CD14-positive monocyte (primary cell): ENCODE measurements around the gene TRIM33. TPM values are rescaled to one million over a fixed set of nuclear protein-coding genes. Genes with fewer than 3 reads are reported as not detected.
A peak's percentile ranks its signal among the peaks of the same experiment; 100 is the strongest.

Source experiments
- DNase-seq, 3 donors: peaks; one replicate each; pipeline ENCODE4 v3.0.0-alpha.2; 2011 to 2022
- H2AFZ ChIP-seq: 2 replicates; pipeline ENCODE4 v1.6.0; 2012; ENCODE audit warnings: mild to moderate bottlenecking, low read depth, low read length, inconsistent platforms; ENCODE audit not compliant: insufficient read depth, poor library complexity, severe bottlenecking
- H3K27ac ChIP-seq, 2 donors: 1 replicate in 1 of 2; 2 replicates in 1 of 2; pipeline ENCODE4 v1.5.1; 2012 to 2013; ENCODE audit warnings: low read length in 2 of 2, control low read depth in 1 of 2, inconsistent platforms in 1 of 2, low read depth in 1 of 2, mild to moderate bottlenecking in 1 of 2
- H3K27me3 ChIP-seq, 2 donors: one replicate each; pipeline versions ENCODE4 v1.6.0 to v1.6.1; 2011 to 2013; ENCODE audit warnings: low read length in 2 of 2; ENCODE audit not compliant: control insufficient read depth in 2 of 2, insufficient read depth in 2 of 2
- H3K36me3 ChIP-seq, 2 donors: replicated peaks in 1 of 2; 1 replicate in 1 of 2; 2 replicates in 1 of 2; pipeline versions ENCODE4 v1.5.1 to v1.6.1; 2012 to 2013; ENCODE audit warnings: low read length in 2 of 2, control low read depth in 1 of 2, inconsistent platforms in 1 of 2, mild to moderate bottlenecking in 1 of 2; ENCODE audit not compliant: insufficient read depth in 2 of 2, control insufficient read depth in 1 of 2
- H3K4me1 ChIP-seq, 2 donors: 1 replicate in 1 of 2; 2 replicates in 1 of 2; pipeline versions ENCODE4 v1.5.1 to v1.6.1; 2012 to 2013; ENCODE audit warnings: low read length in 2 of 2, control low read depth in 1 of 2, inconsistent platforms in 1 of 2, mild to moderate bottlenecking in 1 of 2, moderate library complexity in 1 of 2; ENCODE audit not compliant: insufficient read depth in 2 of 2, control insufficient read depth in 1 of 2
- H3K4me2 ChIP-seq: replicated peaks from 2 replicates; pipeline ENCODE3; 2012; ENCODE audit warnings: low read length, moderate library complexity, mild to moderate bottlenecking; ENCODE audit not compliant: poor library complexity, severe bottlenecking; ENCODE audit errors: extremely low read depth
- H3K4me3 ChIP-seq, 3 experiments: fragments of 200-600 bp in 1 of 3; sonication (generic) in 1 of 3; replicated peaks in 1 of 3; 1 replicate in 2 of 3; 2 replicates in 1 of 3; pipeline ENCODE4 v1.5.1; 2011 to 2013; ENCODE audit warnings: low read length in 3 of 3, mild to moderate bottlenecking in 3 of 3, control low read depth in 2 of 3, low read depth in 2 of 3, inconsistent platforms in 1 of 3, moderate library complexity in 1 of 3
- H3K79me2 ChIP-seq: 2 replicates; pipeline ENCODE4 v1.6.0; 2012; ENCODE audit warnings: mild to moderate bottlenecking, control low read depth, inconsistent platforms, low read length, moderate library complexity; ENCODE audit not compliant: insufficient read depth
- H3K9ac ChIP-seq: 2 replicates; pipeline ENCODE4 v1.6.0; 2017; ENCODE audit warnings: low read length, mild to moderate bottlenecking; ENCODE audit not compliant: insufficient read depth, poor library complexity, severe bottlenecking
- H3K9me3 ChIP-seq, 2 donors: replicated peaks in 1 of 2; 1 replicate in 1 of 2; 2 replicates in 1 of 2; pipeline versions ENCODE4 v1.5.1 to v1.6.1; 2012 to 2013; ENCODE audit warnings: low read length in 2 of 2, control low read depth in 1 of 2; ENCODE audit not compliant: control insufficient read depth in 1 of 2, insufficient read depth in 1 of 2
- H4K20me1 ChIP-seq: 2 replicates; pipeline ENCODE4 v1.6.0; 2012; ENCODE audit warnings: mild to moderate bottlenecking, low read length, control low read depth, moderate library complexity; ENCODE audit not compliant: insufficient read depth
- H3K27ac Mint-ChIP-seq, 7 donors: one replicate each; pipeline ENCODE4 v1.8.0; 2020; ENCODE audit warnings: mild to moderate bottlenecking in 7 of 7, mixed read lengths in 7 of 7, moderate library complexity in 6 of 7, inconsistent platforms in 2 of 7
- H3K27me3 Mint-ChIP-seq, 3 donors: one replicate each; pipeline ENCODE4 v1.8.0; 2021 to 2022; ENCODE audit warnings: low read depth in 3 of 3, mild to moderate bottlenecking in 3 of 3, mixed read lengths in 3 of 3, moderate library complexity in 3 of 3, inconsistent platforms in 1 of 3
- H3K36me3 Mint-ChIP-seq, 2 donors: one replicate each; pipeline ENCODE4 v1.8.0; 2020; ENCODE audit warnings: mixed read lengths in 2 of 2, inconsistent platforms in 1 of 2, mild to moderate bottlenecking in 1 of 2
- H3K4me1 Mint-ChIP-seq: one replicate; pipeline ENCODE4 v1.8.0; 2020; ENCODE audit warnings: mild to moderate bottlenecking, mixed read lengths
- H3K4me3 Mint-ChIP-seq, 2 donors: one replicate each; pipeline ENCODE4 v1.8.0; 2020; ENCODE audit warnings: mild to moderate bottlenecking in 2 of 2, mixed read lengths in 2 of 2, moderate library complexity in 1 of 2
- H3K9me3 Mint-ChIP-seq, 7 donors: one replicate each; pipeline ENCODE4 v1.8.0; 2020 to 2022; ENCODE audit warnings: mixed read lengths in 7 of 7, mild to moderate bottlenecking in 6 of 7, moderate library complexity in 6 of 7, inconsistent platforms in 2 of 7
- WGBS: methylation state at CpG from one replicate; pipeline ENCODE4 v1.1.5; 2013; ENCODE audit warnings: missing lambda C conversion rate; ENCODE audit not compliant: insufficient coverage; 5-methylcytosine and 5-hydroxymethylcytosine counted together
- intact Hi-C, 2 donors: fragments of 100-400 bp; cut with micrococcal nuclease; formaldehyde crosslinking; loops; one replicate each; pipeline versions ENCODE4 v1.15.0 to v1.15.1; 2023
- polyA plus RNA-seq, 3 donors: library from polyadenylated mRNA; depleted of rRNA in 1 of 3; unstranded in 2 of 3; stranded (reverse) in 1 of 3; fragments of 300-500 nt in 2 of 3; fragments of >200 nt in 1 of 3; fragmentation: Illumina TruSeq in 2 of 3; gene quantifications; 1 replicate in 2 of 3; 2 replicates in 1 of 3; pipeline ENCODE4 v1.2.3, GENCODE V29; 2012 to 2021
- TF ChIP-seq, protein P1 (sequence below): fragments of 200-600 bp; IDR thresholded peaks from one replicate; pipeline ENCODE4 v1.8.0; 2022; ENCODE audit warnings: antibody characterized with exemption, mild to moderate bottlenecking

Gene TRIM33
- polyA plus RNA-seq, 3 donors = 11.8 to 16.5 (median 13.7) TPM

DNA sequence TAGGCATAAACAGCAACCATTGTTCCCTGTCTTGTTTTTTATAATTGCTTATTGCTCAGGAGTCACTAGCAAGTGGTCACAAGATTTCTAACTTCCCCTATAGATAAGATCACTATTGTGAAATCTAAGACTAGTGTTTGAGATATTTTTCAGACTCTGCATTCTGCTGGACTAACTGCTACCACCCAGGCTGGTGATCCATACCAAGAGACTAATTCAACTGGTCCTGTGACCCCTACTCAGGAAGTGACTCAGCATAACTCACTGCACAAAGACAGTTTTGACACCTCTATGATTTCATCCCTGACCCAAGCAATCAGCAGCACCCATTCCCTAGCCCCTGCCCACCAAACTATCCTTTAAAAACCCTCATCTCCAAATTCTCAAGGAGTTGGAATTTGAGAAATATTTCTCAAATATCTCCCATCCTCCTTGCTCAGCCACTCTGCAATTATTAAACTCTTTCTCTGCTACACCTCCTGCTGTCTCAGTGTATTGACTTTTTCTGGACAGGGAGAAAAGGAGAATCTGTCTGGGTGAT, 52.7 kb downstream of the TRIM33 start:
- Histone ChIP-seq H3K9ac (no peak overlapping the region), H2AFZ (no peak overlapping the region), H3K4me2 (peak overlapping the region; percentile 12), H3K36me3 (peaks cover 24 to 86% of the 10 kb centered on the region in 2 donors), H3K27me3 (no peaks in the 10 kb centered on the region), H3K79me2 (peaks cover 7% of the 10 kb centered on the region), H3K27ac (peak overlapping the region; percentile 28 to 81), H3K4me3 (no peak overlapping the region), H3K4me1 (peaks cover 12 to 13% of the 10 kb centered on the region in 2 donors), H4K20me1 (no peaks in the 10 kb centered on the region), H3K9me3 (peaks cover 6% of the 10 kb centered on the region in 2 donors)
- TF ChIP-seq, protein P1, sequence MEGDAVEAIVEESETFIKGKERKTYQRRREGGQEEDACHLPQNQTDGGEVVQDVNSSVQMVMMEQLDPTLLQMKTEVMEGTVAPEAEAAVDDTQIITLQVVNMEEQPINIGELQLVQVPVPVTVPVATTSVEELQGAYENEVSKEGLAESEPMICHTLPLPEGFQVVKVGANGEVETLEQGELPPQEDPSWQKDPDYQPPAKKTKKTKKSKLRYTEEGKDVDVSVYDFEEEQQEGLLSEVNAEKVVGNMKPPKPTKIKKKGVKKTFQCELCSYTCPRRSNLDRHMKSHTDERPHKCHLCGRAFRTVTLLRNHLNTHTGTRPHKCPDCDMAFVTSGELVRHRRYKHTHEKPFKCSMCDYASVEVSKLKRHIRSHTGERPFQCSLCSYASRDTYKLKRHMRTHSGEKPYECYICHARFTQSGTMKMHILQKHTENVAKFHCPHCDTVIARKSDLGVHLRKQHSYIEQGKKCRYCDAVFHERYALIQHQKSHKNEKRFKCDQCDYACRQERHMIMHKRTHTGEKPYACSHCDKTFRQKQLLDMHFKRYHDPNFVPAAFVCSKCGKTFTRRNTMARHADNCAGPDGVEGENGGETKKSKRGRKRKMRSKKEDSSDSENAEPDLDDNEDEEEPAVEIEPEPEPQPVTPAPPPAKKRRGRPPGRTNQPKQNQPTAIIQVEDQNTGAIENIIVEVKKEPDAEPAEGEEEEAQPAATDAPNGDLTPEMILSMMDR = no peak
- peak overlapping the region; percentile 83 to 95 (median 90) for H3K27ac Mint-ChIP-seq
- no peaks in the 10 kb centered on the region for H3K27me3 Mint-ChIP-seq
- peaks cover 1 to 11% (median 6%) of the 10 kb centered on the region in 7 donors for H3K9me3 Mint-ChIP-seq
- peak overlapping the region in 1 of 2 donors; percentile 46 for H3K4me3 Mint-ChIP-seq
- peaks cover 73 to 74% of the 10 kb centered on the region in 2 donors for H3K36me3 Mint-ChIP-seq
- DNase-seq = peak; percentile 65 to 86 (median 73)
- peaks cover 13% of the 10 kb centered on the region for H3K4me1 Mint-ChIP-seq
- intact Hi-C loops = loop anchor here in 1 of 2 donors (10.0 kb wide), 1 partner anchor 56 kb away; the partner anchor contains the start of gene TRIM33

DNA sequence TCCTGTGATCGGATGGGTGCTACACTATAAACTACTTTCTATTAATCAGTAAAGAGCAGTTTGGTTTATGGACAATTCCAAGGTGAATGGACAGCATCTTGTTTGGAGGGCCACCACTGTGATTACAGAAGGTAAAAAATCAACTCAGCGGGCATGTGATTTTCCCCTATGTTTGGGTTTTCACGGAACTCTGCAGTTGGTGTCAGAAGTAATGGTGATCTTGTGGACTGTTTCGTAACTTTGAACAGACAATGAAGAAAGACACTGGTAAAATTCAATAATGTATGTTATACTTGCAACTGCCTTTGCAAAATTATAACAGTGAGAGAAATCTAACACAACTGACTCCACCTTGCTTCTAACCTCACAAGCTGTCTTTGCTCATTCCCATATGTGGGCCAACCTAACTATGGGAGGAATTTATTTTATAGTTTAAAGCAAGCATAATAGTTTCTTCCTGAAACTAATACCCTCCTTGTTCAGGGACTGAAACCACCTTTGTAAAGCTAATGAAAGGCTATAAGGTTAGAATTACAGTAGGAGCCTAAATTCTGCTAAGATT, 53.2 kb downstream of the TRIM33 start:
- Mint-ChIP-seq H3K4me3 (peak overlapping the region in 1 of 2 donors; percentile 21), H3K9me3 (peaks cover 1 to 11% (median 6%) of the 10 kb centered on the region in 7 donors), H3K36me3 (peaks cover 75 to 76% of the 10 kb centered on the region in 2 donors), H3K4me1 (peaks cover 13% of the 10 kb centered on the region), H3K27me3 (no peaks in the 10 kb centered on the region), H3K27ac (peak overlapping the region; percentile 60 to 95 (median 90))
- H3K36me3 ChIP-seq = peaks cover 24 to 86% of the 10 kb centered on the region in 2 donors
- no peak overlapping the region for H3K4me3 ChIP-seq
- no peak overlapping the region for H3K9ac ChIP-seq
- no CpG with 5 or more reads among the region's 4 CpGs for WGBS
- no peaks in the 10 kb centered on the region for H4K20me1 ChIP-seq
- H3K4me2 ChIP-seq = peak overlapping the region; percentile 12
- peaks cover 6% of the 10 kb centered on the region in 2 donors for H3K9me3 ChIP-seq
- intact Hi-C loops = loop anchor here in 1 of 2 donors (10.0 kb wide), 1 partner anchor 57 kb away; the partner anchor contains the start of gene TRIM33
- peaks cover 12 to 13% of the 10 kb centered on the region in 2 donors for H3K4me1 ChIP-seq
- H3K27me3 ChIP-seq = no peaks in the 10 kb centered on the region
- H2AFZ ChIP-seq = no peak overlapping the region
- TF ChIP-seq, protein P1 = no peak
- peak overlapping the region in 1 of 2 donors; percentile 81 for H3K27ac ChIP-seq
- DNase-seq = peak in 2 of 3 donors; percentile 7 to 12
- H3K79me2 ChIP-seq = peaks cover 7% of the 10 kb centered on the region
